ENCODE measurements around the gene CCDC187. TPM values are rescaled to one million over a fixed set of nuclear protein-coding genes. Genes with fewer than 3 reads are reported as not detected.

The CCDC187 gene
- total RNA-seq, 1 donor from 2014 or later = 1.4 TPM

DNA sequence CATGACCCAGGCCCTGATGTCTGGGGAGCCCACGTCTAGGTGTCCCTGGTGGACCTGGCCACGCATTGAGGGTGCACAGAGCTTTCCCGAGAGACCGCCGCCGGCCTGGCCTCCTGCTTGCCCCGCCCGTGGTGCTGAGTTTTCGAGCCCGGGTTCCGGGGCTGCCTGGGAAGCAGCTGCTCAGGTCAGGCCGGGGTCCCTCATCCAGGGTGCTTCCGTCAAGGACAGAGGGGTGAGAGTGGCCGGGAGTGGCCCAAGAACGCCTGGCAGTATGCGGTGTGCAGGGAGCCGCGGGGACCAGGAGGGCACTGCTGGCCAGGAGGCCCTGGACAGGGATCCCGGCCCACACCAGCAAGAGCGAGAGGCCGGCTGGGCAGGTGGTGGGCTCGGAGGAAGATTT lies 19.6 kb downstream of the CCDC187 start:
- Mint-ChIP-seq H3K27me3 (peaks cover 9% of the 10 kb centered on the region), H3K27ac (no peak overlapping the region), H3K9me3 (ENCODE audit: low read depth) (no peaks in the 10 kb centered on the region), H3K4me1 (ENCODE audit: low read depth) (peaks cover 2% of the 10 kb centered on the region), H3K4me3 (ENCODE audit: low read depth) (no peak overlapping the region), H3K36me3 (ENCODE audit: insufficient read depth) (no peaks in the 10 kb centered on the region)
- no peak for DNase-seq (ENCODE audit: low spot score, unreplicated experiment)
- TF ChIP-seq, protein P1, sequence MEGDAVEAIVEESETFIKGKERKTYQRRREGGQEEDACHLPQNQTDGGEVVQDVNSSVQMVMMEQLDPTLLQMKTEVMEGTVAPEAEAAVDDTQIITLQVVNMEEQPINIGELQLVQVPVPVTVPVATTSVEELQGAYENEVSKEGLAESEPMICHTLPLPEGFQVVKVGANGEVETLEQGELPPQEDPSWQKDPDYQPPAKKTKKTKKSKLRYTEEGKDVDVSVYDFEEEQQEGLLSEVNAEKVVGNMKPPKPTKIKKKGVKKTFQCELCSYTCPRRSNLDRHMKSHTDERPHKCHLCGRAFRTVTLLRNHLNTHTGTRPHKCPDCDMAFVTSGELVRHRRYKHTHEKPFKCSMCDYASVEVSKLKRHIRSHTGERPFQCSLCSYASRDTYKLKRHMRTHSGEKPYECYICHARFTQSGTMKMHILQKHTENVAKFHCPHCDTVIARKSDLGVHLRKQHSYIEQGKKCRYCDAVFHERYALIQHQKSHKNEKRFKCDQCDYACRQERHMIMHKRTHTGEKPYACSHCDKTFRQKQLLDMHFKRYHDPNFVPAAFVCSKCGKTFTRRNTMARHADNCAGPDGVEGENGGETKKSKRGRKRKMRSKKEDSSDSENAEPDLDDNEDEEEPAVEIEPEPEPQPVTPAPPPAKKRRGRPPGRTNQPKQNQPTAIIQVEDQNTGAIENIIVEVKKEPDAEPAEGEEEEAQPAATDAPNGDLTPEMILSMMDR (IDR thresholded peaks at IDR 0.05; ENCODE audit: unreplicated experiment) = no peak

DNA sequence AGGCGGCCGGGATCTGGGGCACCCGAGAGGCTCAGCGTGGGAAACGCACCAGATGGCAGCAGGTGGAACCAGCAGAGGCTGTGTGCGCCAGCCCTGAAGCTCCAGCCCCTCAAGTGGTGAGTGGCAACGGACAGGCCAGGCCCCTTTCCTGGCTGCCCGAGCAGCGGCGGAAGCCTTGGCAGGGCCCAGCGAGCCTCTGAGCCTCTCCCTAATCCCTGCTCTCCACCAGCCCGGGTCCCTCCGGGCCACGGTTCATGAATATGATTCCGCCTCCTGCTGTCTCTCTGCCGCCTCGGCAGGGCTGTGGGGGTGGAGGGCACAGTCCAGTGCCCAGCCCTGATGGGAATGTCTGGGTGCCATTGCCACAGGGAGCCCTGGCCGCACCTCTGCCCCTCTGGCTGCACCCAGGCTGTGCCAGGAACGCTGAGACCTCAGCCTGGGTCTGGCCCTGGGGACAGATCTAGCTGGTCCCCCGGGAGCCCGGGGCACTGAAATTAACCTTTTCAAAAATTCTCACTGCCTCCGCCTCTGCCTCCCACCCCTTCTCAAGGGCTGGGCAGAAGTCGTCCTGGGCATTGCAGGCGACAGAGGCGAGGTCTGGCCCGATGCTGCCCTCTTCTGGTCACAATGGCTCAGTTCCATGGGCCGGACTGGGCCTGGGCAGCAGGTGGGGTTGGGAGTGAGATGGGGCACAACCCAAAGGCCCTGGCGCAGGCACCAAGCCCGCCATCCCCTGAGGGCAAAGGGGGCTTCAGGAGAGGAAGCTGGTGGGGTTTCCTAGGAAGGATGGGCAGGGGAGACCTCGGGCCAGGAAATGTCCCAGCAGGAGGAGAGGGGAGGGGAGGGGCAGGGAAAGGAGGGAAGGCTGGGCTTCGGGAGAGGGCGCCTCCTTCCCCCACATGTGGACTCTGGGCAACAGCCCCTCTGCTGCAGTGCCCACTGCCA lies 20.3 kb downstream of the CCDC187 start:
- H3K27me3 Mint-ChIP-seq = peaks cover 12% of the 10 kb centered on the region
- peak; percentile 78 for DNase-seq (ENCODE audit: low spot score, unreplicated experiment)
- H3K9me3 Mint-ChIP-seq (ENCODE audit: low read depth) = no peaks in the 10 kb centered on the region
- H3K4me3 Mint-ChIP-seq (ENCODE audit: low read depth) = no peak overlapping the region
- peaks cover 2% of the 10 kb centered on the region for H3K4me1 Mint-ChIP-seq (ENCODE audit: low read depth)
- no peaks in the 10 kb centered on the region for H3K36me3 Mint-ChIP-seq (ENCODE audit: insufficient read depth)
- H3K27ac Mint-ChIP-seq = no peak overlapping the region
- TF ChIP-seq, protein P1 (IDR thresholded peaks at IDR 0.05; ENCODE audit: unreplicated experiment) = peak; percentile 82

DNA sequence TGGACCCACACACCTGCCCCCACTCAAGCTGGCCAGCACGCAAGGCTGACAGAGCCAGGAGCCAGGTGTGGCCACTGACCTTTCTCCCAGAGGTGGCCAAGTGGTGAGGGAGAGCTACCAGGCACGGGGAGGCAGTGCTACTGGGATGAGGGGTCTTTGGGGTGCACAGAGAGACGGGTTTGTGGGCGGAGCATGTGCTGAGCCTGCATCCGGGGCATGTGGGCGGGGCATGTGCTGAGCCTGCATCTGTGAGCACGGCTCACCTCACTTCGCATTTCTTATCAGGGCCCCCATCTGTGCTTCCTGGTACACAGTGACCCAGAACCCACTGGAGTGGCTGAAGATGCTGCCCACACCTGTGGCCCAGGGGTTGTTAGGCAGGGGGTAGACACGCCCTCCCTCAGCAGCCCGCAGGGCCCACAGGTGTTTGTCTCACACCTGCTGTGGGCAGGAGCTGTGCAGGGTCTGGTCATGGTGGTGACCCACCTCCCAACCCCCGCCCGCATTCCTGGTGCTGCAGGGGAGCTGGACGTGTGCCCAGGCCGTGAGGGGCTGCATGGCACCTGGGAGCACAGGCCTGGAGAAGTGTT lies 21.5 kb downstream of the CCDC187 start:
- no peaks in the 10 kb centered on the region for H3K36me3 Mint-ChIP-seq (ENCODE audit: insufficient read depth)
- peaks cover 2% of the 10 kb centered on the region for H3K4me1 Mint-ChIP-seq (ENCODE audit: low read depth)
- no peak for DNase-seq (ENCODE audit: low spot score, unreplicated experiment)
- H3K27me3 Mint-ChIP-seq = peaks cover 11% of the 10 kb centered on the region
- no peaks in the 10 kb centered on the region for H3K9me3 Mint-ChIP-seq (ENCODE audit: low read depth)
- no peak overlapping the region for H3K4me3 Mint-ChIP-seq (ENCODE audit: low read depth)
- TF ChIP-seq, protein P1 (IDR thresholded peaks at IDR 0.05; ENCODE audit: unreplicated experiment) = no peak
- no peak overlapping the region for H3K27ac Mint-ChIP-seq

DNA sequence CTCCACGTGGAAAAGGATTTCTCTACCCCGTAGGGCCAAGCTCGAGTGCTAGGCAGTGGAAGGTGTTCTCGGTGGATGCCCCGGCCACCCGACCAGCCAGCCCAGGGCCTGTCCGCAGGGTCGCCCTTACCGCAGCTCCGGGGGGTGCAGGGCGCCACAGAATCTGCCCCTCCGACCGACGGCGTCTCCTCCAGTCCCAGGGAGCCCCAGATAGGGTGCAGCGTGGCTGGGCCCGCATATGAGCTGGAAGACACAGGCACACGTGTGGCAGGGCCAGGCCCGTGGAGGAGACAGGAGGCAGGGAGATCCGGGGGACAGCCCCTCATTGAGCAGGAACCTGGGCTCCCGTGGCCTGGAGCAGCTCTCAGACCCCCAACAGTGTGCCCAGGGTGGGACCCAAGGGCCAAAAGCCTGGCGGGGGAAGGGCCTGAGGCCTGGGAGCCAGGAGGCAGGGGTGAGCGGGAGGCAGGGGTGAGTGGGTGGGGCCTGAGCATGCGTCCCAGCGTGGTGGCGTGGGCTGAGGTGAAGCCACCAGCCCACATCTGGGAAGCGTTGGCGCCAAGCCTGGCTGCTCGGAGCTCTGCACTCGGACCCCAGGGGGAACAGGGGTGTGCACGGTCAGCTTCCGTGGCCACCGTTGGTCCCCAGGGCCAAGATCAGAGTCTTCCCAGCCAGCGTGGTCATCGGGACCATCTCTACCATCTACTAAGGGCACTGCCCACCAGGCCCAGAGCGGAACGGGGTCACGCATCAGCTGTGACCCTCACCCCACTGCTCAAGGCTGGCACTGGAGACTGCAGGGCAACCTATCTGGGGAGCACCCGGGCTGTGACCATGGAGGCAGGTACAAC lies 22.2 kb downstream of the CCDC187 start:
- no peak overlapping the region for H3K4me3 Mint-ChIP-seq (ENCODE audit: low read depth)
- peaks cover 7% of the 10 kb centered on the region for H3K27me3 Mint-ChIP-seq
- DNase-seq (ENCODE audit: low spot score, unreplicated experiment) = no peak
- no peaks in the 10 kb centered on the region for H3K36me3 Mint-ChIP-seq (ENCODE audit: insufficient read depth)
- peaks cover 2% of the 10 kb centered on the region for H3K4me1 Mint-ChIP-seq (ENCODE audit: low read depth)
- no peaks in the 10 kb centered on the region for H3K9me3 Mint-ChIP-seq (ENCODE audit: low read depth)
- no peak overlapping the region for H3K27ac Mint-ChIP-seq
- TF ChIP-seq, protein P1 (IDR thresholded peaks at IDR 0.05; ENCODE audit: unreplicated experiment) = no peak
